Stimulated activated CD4-positive, alpha-beta T cell treated with anti-CD3 and anti-CD28 coated beads, TNF-alpha, amount 100 ng/mL, for 24 hours (primary cell): Measurements from ENCODE around the gene MOSPD3.
A peak's percentile ranks its signal among the peaks of the same experiment; 100 is the strongest.

Source experiments
- DNase-seq, 3 experiments: peaks; one replicate each; pipeline ENCODE4 v3.0.0-alpha.2; 2020; ENCODE audit warnings: low read depth in 3 of 3

The MOSPD3 gene

GRCh38 chr7:100591596-100591995, 20.7 kb upstream of the MOSPD3 start:
- DNase-seq, result no peak

- no peak for DNase-seq
Observed at GRCh38 chr7:100595188-100595587, 17.2 kb upstream of the MOSPD3 start.

GRCh38 chr7:100598425-100598824, 13.9 kb upstream of the MOSPD3 start:
- no peak for DNase-seq

GRCh38 chr7:100599911-100600729, 12.2 kb upstream of the MOSPD3 start:
- DNase-seq, result no peak

GRCh38 chr7:100600730-100601038, 11.7 kb upstream of the MOSPD3 start:
- DNase-seq, result no peak

GRCh38 chr7:100602889-100603725, 9.2 kb upstream of the MOSPD3 start:
- DNase-seq, result no peak

- no peak for DNase-seq
Observed at GRCh38 chr7:100603726-100604027, 8.7 kb upstream of the MOSPD3 start.

- DNase-seq, result peak in 2 of 3 experiments; percentile 36 to 76
Observed at GRCh38 chr7:100604028-100604975, 8.0 kb upstream of the MOSPD3 start.

GRCh38 chr7:100604976-100605911, 7.1 kb upstream of the MOSPD3 start:
- DNase-seq, result peak in 1 of 3 experiments; percentile 52

- no peak for DNase-seq
Observed at GRCh38 chr7:100606313-100606712, 6.0 kb upstream of the MOSPD3 start.

- no peak for DNase-seq
Observed at GRCh38 chr7:100607111-100607510, 5.2 kb upstream of the MOSPD3 start.

- no peak for DNase-seq
Observed at GRCh38 chr7:100609958-100610357, 2.4 kb upstream of the MOSPD3 start.

- DNase-seq, result no peak
Observed at GRCh38 chr7:100612730-100613390, 520 bp downstream of the MOSPD3 start.

GRCh38 chr7:100613412-100614175, 1.3 kb downstream of the MOSPD3 start:
- DNase-seq, result no peak

GRCh38 chr7:100614308-100614861, 2.0 kb downstream of the MOSPD3 start:
- DNase-seq, result no peak

- no peak for DNase-seq
Observed at GRCh38 chr7:100620239-100620638, 7.9 kb downstream of the MOSPD3 start.

GRCh38 chr7:100620804-100621203, 8.5 kb downstream of the MOSPD3 start:
- DNase-seq, result no peak

- DNase-seq, result no peak
Observed at GRCh38 chr7:100621554-100621953, 9.2 kb downstream of the MOSPD3 start.
